ENCODE measurements around the gene TMC8.

The TMC8 gene

GRCh38 chr17:78184351-78184750 lies 53.8 kb downstream of the TMC8 start:
- DNase-seq, result no peak

- DNase-seq, result no peak
These were observed 54.3 kb downstream of the TMC8 start for GRCh38 chr17:78184868-78185267.

- peak in 1 of 2 donors; percentile 10 for DNase-seq
These were observed 55.6 kb downstream of the TMC8 start for GRCh38 chr17:78185981-78186691.

- DNase-seq, result peak; percentile 86 to 90
These were observed 56.4 kb downstream of the TMC8 start, which contains the start of the genes AFMID and TK1 for GRCh38 chr17:78186692-78187595. Gene AFMID (plus strand): TSS chr17:78187362. CDS start chr17:78187371, 9 bp downstream. Gene TK1 (minus strand): TSS chr17:78187052. CDS start chr17:78186994, 58 bp downstream.

Data from bone marrow (tissue), 2 donors.